Measurements from ENCODE around the gene SRGAP1. TPM values are rescaled to one million over a fixed set of nuclear protein-coding genes. Genes with fewer than 3 reads are reported as not detected.

The SRGAP1 gene
- total and polyA plus RNA-seq, 2 donors, result 0.82 to 1.3 TPM

DNA sequence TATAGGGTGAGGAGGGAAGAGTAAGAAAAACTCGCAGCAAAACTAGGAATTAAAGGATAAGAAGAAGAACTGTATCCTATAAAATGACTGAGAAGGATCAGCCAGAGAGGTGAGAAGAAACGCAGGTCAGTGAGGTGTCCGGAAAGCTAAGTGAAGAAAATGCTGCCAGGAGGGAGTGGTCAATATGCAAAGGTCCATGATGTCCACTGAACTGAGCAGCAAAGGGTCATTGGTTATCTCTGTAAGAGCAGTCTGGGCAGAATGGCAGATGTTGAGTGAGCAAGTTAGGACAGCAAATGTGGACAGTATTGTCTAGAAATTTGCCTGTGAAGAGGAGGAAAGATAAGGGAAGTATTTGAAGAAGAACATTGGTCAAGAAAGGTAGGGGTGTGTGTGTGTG, 155.4 kb downstream of the SRGAP1 start:
- no peaks in the 10 kb centered on the region for H3K36me3 ChIP-seq (ENCODE audit: control insufficient read depth in 2 of 2, insufficient read depth in 2 of 2, low read length in 1 of 2)
- no peaks in the 10 kb centered on the region for H3K9me3 ChIP-seq (ENCODE audit: control insufficient read depth in 2 of 2, insufficient read depth in 1 of 2, low read length in 1 of 2)
- H3K4me3 ChIP-seq (ENCODE audit: low read length in 2 of 2), result no peak overlapping the region
- H3K27ac ChIP-seq (ENCODE audit: low read depth in 1 of 2, low read length in 1 of 2), result no peak overlapping the region
- no peaks in the 10 kb centered on the region for H3K27me3 ChIP-seq (ENCODE audit: control insufficient read depth in 2 of 2, insufficient read depth in 1 of 2, low read length in 1 of 2)
- DNase-seq (ENCODE audit: low read depth in 6 of 9, low spot score in 9 of 9), result no peak
- WGBS, result 97% methylated on average over 3 of the region's 3 CpGs
- no peaks in the 10 kb centered on the region for H3K4me1 ChIP-seq (ENCODE audit: control insufficient read depth in 2 of 2, insufficient read depth in 2 of 2, low read length in 2 of 2)

DNA sequence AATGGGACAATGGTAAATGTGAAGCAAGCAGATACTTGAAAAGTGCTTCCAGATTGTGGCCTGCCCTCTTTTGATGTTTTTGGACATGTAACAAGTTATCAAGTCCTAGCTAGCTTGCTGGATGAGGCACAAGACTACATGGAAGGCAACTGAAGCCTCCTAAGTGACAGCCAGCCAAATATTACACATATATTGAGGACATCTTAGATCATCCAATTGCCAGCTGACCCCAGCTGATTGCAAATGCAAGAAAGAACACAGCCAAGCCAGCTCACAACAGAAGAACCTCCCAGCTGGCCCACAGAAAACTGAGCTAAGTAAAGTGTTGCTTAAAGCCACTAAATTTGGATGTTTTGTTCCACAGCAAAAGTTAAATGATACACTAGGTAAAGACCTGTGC, 156.9 kb downstream of the SRGAP1 start:
- no peaks in the 10 kb centered on the region for H3K4me1 ChIP-seq (ENCODE audit: control insufficient read depth in 2 of 2, insufficient read depth in 2 of 2, low read length in 2 of 2)
- H3K4me3 ChIP-seq (ENCODE audit: low read length in 2 of 2), result no peak overlapping the region
- no peaks in the 10 kb centered on the region for H3K36me3 ChIP-seq (ENCODE audit: control insufficient read depth in 2 of 2, insufficient read depth in 2 of 2, low read length in 1 of 2)
- no peak overlapping the region for H3K27ac ChIP-seq (ENCODE audit: low read depth in 1 of 2, low read length in 1 of 2)
- H3K27me3 ChIP-seq (ENCODE audit: control insufficient read depth in 2 of 2, insufficient read depth in 1 of 2, low read length in 1 of 2), result no peaks in the 10 kb centered on the region
- no peak for DNase-seq (ENCODE audit: low read depth in 6 of 9, low spot score in 9 of 9)
- no peaks in the 10 kb centered on the region for H3K9me3 ChIP-seq (ENCODE audit: control insufficient read depth in 2 of 2, insufficient read depth in 1 of 2, low read length in 1 of 2)

DNA sequence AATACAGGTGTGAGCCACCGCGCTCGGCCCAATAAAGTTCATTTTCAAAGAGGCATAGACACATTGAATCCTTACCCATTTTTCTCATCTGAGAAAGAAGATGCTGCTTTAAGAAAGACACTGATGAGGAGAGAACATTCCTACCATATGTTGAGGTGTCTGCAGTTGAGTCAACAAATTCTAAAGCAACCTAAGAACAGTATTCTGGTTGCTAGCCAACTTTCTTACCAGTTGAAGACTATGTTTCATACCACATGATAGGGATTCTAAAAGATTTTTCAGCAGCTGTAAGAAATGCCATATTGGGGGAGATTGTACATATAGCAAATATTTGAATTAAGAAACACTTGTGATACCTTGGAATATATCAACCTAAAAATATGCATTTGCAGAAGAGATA, 160.1 kb downstream of the SRGAP1 start:
- no peak for DNase-seq (ENCODE audit: low read depth in 6 of 9, low spot score in 9 of 9)
- Histone ChIP-seq H3K4me3 (ENCODE audit: low read length in 2 of 2) (no peak overlapping the region), H3K9me3 (ENCODE audit: control insufficient read depth in 2 of 2, insufficient read depth in 1 of 2, low read length in 1 of 2) (no peaks in the 10 kb centered on the region), H3K36me3 (ENCODE audit: control insufficient read depth in 2 of 2, insufficient read depth in 2 of 2, low read length in 1 of 2) (no peaks in the 10 kb centered on the region), H3K4me1 (ENCODE audit: control insufficient read depth in 2 of 2, insufficient read depth in 2 of 2, low read length in 2 of 2) (no peaks in the 10 kb centered on the region), H3K27me3 (ENCODE audit: control insufficient read depth in 2 of 2, insufficient read depth in 1 of 2, low read length in 1 of 2) (no peaks in the 10 kb centered on the region), H3K27ac (ENCODE audit: low read depth in 1 of 2, low read length in 1 of 2) (no peak overlapping the region)
- WGBS, result 99% methylated on average over 3 of the region's 3 CpGs

DNA sequence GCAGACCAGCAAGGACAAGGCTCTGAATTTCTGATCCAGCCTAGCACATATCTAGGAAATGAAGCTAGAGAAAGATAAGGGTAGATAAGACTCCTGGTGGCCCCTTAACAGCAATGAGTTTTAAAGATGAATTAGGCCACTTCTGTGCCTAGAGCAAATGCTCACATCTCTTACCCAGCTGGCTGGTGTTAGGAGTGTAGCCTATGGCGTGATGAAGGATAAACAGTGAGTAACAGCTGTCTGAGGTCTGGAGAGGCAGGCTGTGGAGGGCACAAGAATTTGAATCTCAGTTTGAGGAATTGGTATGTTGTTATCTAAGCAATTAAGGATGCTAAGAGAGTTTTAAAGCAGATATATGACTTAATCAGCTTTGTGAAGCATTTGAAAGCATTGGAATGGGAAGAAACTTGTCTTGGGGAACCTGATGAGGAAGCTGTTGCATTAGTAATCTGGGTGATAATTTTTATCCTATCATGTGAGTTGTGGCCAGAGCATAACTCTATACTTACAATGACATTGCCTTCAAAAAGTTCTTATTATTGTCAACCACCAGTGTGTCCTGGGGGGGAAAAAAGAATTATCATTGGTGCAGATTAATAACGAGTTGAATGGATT, 161.8 kb downstream of the SRGAP1 start:
- no peak overlapping the region for H3K4me3 ChIP-seq (ENCODE audit: low read length in 2 of 2)
- no peaks in the 10 kb centered on the region for H3K36me3 ChIP-seq (ENCODE audit: control insufficient read depth in 2 of 2, insufficient read depth in 2 of 2, low read length in 1 of 2)
- no peak overlapping the region for H3K27ac ChIP-seq (ENCODE audit: low read depth in 1 of 2, low read length in 1 of 2)
- 46% methylated on average over 2 of the region's 2 CpGs for WGBS
- no peaks in the 10 kb centered on the region for H3K9me3 ChIP-seq (ENCODE audit: control insufficient read depth in 2 of 2, insufficient read depth in 1 of 2, low read length in 1 of 2)
- no peaks in the 10 kb centered on the region for H3K27me3 ChIP-seq (ENCODE audit: control insufficient read depth in 2 of 2, insufficient read depth in 1 of 2, low read length in 1 of 2)
- H3K4me1 ChIP-seq (ENCODE audit: control insufficient read depth in 2 of 2, insufficient read depth in 2 of 2, low read length in 2 of 2), result no peaks in the 10 kb centered on the region
- DNase-seq (ENCODE audit: low read depth in 6 of 9, low spot score in 9 of 9), result no peak

DNA sequence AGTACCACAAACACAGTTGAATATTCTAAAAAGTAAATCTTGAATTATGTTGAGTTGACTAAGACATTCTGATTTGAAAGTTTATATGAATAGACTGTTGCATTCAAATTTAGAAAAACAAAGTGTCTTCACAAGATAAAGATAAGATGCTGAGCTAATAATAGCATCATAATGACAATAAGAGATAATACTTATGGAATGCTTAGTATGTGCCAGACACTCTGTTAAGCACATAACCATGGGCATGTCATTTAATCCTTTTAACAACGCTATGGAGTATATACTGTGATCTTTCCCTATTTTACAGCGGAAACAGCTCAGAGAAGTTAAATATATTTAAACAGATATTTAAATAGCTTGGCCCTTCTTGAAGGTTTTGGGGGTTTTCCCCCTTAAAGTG, 163.4 kb downstream of the SRGAP1 start:
- WGBS, result 98% methylated on average over 2 of the region's 2 CpGs
- no peaks in the 10 kb centered on the region for H3K27me3 ChIP-seq (ENCODE audit: control insufficient read depth in 2 of 2, insufficient read depth in 1 of 2, low read length in 1 of 2)
- no peak overlapping the region for H3K4me3 ChIP-seq (ENCODE audit: low read length in 2 of 2)
- H3K36me3 ChIP-seq (ENCODE audit: control insufficient read depth in 2 of 2, insufficient read depth in 2 of 2, low read length in 1 of 2), result no peaks in the 10 kb centered on the region
- DNase-seq (ENCODE audit: low read depth in 6 of 9, low spot score in 9 of 9), result no peak
- H3K27ac ChIP-seq (ENCODE audit: low read depth in 1 of 2, low read length in 1 of 2), result no peak overlapping the region
- H3K9me3 ChIP-seq (ENCODE audit: control insufficient read depth in 2 of 2, insufficient read depth in 1 of 2, low read length in 1 of 2), result no peaks in the 10 kb centered on the region
- no peaks in the 10 kb centered on the region for H3K4me1 ChIP-seq (ENCODE audit: control insufficient read depth in 2 of 2, insufficient read depth in 2 of 2, low read length in 2 of 2)

DNA sequence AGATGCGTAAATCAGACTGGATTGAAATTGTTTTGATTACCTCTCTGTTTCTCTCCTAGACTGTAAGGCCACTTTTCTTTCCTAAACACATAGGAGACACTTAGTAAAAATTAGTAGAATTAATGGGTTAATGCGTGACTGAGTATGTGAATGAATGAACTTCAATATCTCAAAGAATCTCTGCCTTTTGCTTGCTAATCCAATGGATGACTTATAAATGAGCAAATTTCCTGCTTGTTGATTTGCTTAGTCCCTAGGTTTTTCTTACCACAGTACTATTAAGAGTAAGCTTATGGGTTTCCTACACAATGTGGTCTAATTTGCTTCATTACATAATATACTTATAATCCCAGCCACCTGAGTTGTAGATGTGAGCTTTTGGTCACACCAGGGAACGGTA, 164.1 kb downstream of the SRGAP1 start:
- H3K36me3 ChIP-seq (ENCODE audit: control insufficient read depth in 2 of 2, insufficient read depth in 2 of 2, low read length in 1 of 2), result no peaks in the 10 kb centered on the region
- H3K27ac ChIP-seq (ENCODE audit: low read depth in 1 of 2, low read length in 1 of 2), result no peak overlapping the region
- 99% methylated on average over 3 of the region's 3 CpGs for WGBS
- no peak for DNase-seq (ENCODE audit: low read depth in 6 of 9, low spot score in 9 of 9)
- no peak overlapping the region for H3K4me3 ChIP-seq (ENCODE audit: low read length in 2 of 2)
- H3K4me1 ChIP-seq (ENCODE audit: control insufficient read depth in 2 of 2, insufficient read depth in 2 of 2, low read length in 2 of 2), result no peaks in the 10 kb centered on the region
- no peaks in the 10 kb centered on the region for H3K9me3 ChIP-seq (ENCODE audit: control insufficient read depth in 2 of 2, insufficient read depth in 1 of 2, low read length in 1 of 2)
- H3K27me3 ChIP-seq (ENCODE audit: control insufficient read depth in 2 of 2, insufficient read depth in 1 of 2, low read length in 1 of 2), result no peaks in the 10 kb centered on the region

DNA sequence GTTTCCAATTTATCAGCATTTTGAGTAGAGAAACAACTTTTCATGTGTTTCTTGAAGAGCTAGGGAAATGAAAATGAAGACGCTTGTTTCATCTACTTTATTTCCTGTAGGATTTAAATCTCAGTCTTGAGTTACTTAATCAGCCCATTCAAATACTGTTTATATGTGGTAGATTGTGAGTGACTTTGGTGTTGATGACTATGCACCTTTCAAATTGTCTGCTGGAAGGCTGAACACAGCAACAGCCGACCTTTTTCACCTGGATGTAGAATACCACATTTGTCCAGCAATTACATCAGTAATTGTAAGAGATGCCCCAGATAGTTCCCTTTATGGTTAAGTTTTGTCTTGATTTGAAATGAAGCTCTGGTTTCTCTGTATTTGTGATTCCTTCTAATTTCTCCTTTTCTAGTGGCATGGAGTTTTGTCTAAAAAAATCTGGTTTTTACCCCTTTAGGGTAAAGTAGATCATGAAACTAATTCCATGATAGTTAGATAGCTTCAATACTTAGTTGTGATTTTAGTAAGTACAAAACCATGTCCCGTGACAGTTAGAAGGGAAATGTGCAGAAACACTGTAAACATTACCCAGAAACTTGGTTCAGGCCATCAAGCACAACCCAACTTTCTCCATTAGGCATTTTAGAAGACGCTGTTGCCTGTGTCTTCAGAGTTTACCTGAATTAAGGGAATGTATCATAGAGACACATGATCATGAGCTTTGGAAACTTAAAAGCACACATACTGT, 165.0 kb downstream of the SRGAP1 start:
- Histone ChIP-seq H3K9me3 (ENCODE audit: control insufficient read depth in 2 of 2, insufficient read depth in 1 of 2, low read length in 1 of 2) (no peaks in the 10 kb centered on the region), H3K4me3 (ENCODE audit: low read length in 2 of 2) (no peak overlapping the region), H3K36me3 (ENCODE audit: control insufficient read depth in 2 of 2, insufficient read depth in 2 of 2, low read length in 1 of 2) (no peaks in the 10 kb centered on the region), H3K4me1 (ENCODE audit: control insufficient read depth in 2 of 2, insufficient read depth in 2 of 2, low read length in 2 of 2) (no peaks in the 10 kb centered on the region), H3K27me3 (ENCODE audit: control insufficient read depth in 2 of 2, insufficient read depth in 1 of 2, low read length in 1 of 2) (no peaks in the 10 kb centered on the region), H3K27ac (ENCODE audit: low read depth in 1 of 2, low read length in 1 of 2) (no peak overlapping the region)
- 93% methylated on average over 4 of the region's 4 CpGs for WGBS
- no peak for DNase-seq (ENCODE audit: low read depth in 6 of 9, low spot score in 9 of 9)

DNA sequence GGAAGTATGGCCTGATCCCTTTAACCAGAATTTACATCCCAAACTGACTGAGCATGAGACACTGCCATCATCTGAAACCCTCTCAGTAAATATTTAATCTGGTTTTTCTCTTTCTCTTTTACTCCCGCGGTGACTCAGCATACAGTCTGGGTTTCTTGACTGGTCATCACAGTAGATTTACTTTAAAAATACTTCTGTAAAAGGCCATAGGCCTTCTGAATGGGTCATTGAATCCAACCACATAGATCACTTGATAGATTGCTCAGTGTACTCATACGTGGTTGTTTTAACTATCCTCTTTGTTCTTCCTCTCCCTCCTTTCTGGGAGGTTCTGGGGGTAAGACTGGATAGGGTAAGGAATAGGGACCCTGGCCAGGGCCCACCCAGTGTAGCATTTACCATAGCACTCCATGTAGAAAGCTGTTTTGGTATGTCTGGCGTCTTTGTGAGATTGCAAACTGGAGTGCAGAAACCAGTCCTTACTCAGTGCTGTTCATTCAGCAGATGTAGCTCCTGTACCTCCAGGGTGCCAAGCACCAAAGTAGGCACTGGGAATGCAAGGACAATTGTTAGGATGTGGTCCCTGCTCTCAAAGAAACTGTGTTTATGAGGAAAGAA, 165.7 kb downstream of the SRGAP1 start:
- H3K36me3 ChIP-seq (ENCODE audit: control insufficient read depth in 2 of 2, insufficient read depth in 2 of 2, low read length in 1 of 2), result no peaks in the 10 kb centered on the region
- no peaks in the 10 kb centered on the region for H3K27me3 ChIP-seq (ENCODE audit: control insufficient read depth in 2 of 2, insufficient read depth in 1 of 2, low read length in 1 of 2)
- H3K4me3 ChIP-seq (ENCODE audit: low read length in 2 of 2), result no peak overlapping the region
- no peak for DNase-seq (ENCODE audit: low read depth in 6 of 9, low spot score in 9 of 9)
- 97% methylated on average over 4 of the region's 4 CpGs for WGBS
- H3K9me3 ChIP-seq (ENCODE audit: control insufficient read depth in 2 of 2, insufficient read depth in 1 of 2, low read length in 1 of 2), result no peaks in the 10 kb centered on the region
- no peak overlapping the region for H3K27ac ChIP-seq (ENCODE audit: low read depth in 1 of 2, low read length in 1 of 2)
- no peaks in the 10 kb centered on the region for H3K4me1 ChIP-seq (ENCODE audit: control insufficient read depth in 2 of 2, insufficient read depth in 2 of 2, low read length in 2 of 2)

DNA sequence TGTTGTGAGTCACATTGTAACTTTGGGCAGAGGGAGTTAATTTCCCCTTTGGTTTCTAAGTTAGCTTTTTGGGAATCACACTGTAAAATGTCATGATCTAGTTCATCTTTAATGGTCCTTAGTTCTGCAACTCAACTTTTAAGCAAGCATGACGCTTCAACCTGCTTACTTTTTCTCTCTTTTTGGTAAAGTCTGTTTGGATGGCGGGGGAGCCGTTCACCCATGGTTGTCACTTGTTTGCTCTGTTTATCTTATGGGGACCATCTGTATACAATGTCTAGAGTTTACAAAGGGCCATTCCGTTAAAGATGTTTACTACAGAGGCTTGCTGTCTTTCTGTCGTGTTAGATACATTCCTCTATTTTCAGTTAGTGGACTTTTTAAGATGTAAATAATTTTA, 172.0 kb downstream of the SRGAP1 start:
- H3K4me1 ChIP-seq (ENCODE audit: control insufficient read depth in 2 of 2, insufficient read depth in 2 of 2, low read length in 2 of 2), result no peaks in the 10 kb centered on the region
- H3K27ac ChIP-seq (ENCODE audit: low read depth in 1 of 2, low read length in 1 of 2), result no peak overlapping the region
- no peak for DNase-seq (ENCODE audit: low read depth in 6 of 9, low spot score in 9 of 9)
- WGBS, result 97% methylated on average over 5 of the region's 5 CpGs
- H3K36me3 ChIP-seq (ENCODE audit: control insufficient read depth in 2 of 2, insufficient read depth in 2 of 2, low read length in 1 of 2), result no peaks in the 10 kb centered on the region
- no peak overlapping the region for H3K4me3 ChIP-seq (ENCODE audit: low read length in 2 of 2)
- no peaks in the 10 kb centered on the region for H3K27me3 ChIP-seq (ENCODE audit: control insufficient read depth in 2 of 2, insufficient read depth in 1 of 2, low read length in 1 of 2)
- no peaks in the 10 kb centered on the region for H3K9me3 ChIP-seq (ENCODE audit: control insufficient read depth in 2 of 2, insufficient read depth in 1 of 2, low read length in 1 of 2)
